ENCODE results near the gene MLLT1.
"Not testable (repeated sequence)": the region's sequence is repeated elsewhere in the genome, so short reads cannot be mapped to it uniquely, and the experiment has no call there.

Gene MLLT1, protein sequence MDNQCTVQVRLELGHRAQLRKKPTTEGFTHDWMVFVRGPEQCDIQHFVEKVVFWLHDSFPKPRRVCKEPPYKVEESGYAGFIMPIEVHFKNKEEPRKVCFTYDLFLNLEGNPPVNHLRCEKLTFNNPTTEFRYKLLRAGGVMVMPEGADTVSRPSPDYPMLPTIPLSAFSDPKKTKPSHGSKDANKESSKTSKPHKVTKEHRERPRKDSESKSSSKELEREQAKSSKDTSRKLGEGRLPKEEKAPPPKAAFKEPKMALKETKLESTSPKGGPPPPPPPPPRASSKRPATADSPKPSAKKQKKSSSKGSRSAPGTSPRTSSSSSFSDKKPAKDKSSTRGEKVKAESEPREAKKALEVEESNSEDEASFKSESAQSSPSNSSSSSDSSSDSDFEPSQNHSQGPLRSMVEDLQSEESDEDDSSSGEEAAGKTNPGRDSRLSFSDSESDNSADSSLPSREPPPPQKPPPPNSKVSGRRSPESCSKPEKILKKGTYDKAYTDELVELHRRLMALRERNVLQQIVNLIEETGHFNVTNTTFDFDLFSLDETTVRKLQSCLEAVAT

DNA sequence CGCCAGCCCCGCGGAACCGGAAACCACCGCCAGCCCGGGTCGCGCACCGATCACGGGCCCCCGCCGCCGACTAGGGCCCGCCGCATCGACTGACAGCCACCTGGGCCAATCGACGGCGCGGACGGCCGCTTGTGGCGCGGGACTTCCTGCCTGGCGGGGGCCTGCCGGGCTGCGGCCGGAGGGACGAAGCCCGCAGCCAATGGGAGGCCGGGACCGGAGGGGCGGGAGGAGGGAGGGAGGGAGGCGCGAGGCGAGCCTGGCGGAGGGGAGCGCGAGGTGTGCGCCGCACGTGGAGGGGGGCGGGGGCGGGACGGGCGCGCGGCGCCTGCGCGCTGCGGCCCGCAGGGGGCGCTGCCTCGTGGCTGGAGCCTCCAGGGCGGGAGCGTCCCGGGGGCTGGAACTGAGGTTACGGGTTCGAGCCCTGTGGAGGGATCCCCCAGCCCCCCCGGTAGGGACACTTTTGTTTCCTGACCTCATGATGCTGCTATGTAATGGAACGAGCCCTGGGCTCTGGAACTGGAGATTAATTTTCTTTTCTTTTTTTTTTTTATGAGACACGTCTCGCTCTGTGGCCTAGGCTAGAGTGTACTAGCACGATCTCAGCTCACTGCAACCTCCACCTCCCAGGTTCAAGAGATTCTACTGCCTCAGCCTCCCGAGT, at the start of gene MLLT1:
TSS of gene MLLT1 (minus strand) at position 45 of the 661 bp plus-strand sequence. CDS start 191 bp downstream, outside the sequence.
- peak; percentile 82 to 92 for DNase-seq

GRCh38 chr19:6326815-6327214, 47.0 kb upstream of the MLLT1 start:
- DNase-seq: no peak

GRCh38 chr19:6325614-6326013, 45.8 kb upstream of the MLLT1 start:
- DNase-seq: no peak

GRCh38 chr19:6324757-6325156, 45.0 kb upstream of the MLLT1 start:
- no peak for DNase-seq

DNA sequence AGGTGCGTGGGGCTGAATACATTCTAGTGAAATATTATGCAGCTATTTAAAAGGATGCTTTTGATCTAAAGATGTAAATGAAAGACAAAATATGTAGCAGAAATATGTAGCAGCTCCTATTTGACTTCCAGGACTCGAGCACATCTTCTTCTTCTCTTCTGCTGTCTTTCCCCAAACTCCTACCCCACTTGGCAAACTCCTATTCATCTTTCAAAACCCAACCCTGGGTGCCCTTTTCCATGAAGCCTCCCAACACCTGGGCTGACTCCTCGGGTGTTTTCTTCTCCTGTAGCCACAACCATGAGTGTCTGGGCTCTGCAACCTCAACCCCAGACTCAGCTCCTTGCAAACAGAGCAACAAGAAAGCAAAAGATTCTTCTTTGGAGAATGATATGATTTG, 42.5 kb upstream of the MLLT1 start:
- no peak for DNase-seq

DNA sequence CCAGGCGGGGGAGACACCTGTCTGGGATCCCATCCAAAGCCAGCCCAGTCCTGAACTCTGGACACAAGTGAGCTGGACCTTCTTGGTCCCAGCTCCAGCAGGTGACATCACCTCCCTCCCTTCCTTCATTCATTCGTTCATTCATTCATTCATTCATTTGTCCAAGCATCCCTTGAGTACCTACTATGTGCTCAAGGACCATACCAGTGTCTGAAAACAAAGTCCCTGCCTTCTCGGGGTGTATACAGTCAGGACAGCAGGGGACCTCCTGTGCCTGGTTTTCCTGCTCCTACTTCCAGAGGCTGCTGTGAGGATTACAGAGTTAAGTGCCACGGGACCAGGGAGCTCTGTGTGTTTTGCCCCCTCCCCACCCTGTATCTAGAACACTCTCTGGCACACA, 39.6 kb upstream of the MLLT1 start:
- DNase-seq: no peak

- no peak for DNase-seq
These were observed 39.0 kb upstream of the MLLT1 start for GRCh38 chr19:6318772-6319171.

GRCh38 chr19:6315646-6316045, 35.9 kb upstream of the MLLT1 start:
- not testable (repeated sequence) for DNase-seq

DNA sequence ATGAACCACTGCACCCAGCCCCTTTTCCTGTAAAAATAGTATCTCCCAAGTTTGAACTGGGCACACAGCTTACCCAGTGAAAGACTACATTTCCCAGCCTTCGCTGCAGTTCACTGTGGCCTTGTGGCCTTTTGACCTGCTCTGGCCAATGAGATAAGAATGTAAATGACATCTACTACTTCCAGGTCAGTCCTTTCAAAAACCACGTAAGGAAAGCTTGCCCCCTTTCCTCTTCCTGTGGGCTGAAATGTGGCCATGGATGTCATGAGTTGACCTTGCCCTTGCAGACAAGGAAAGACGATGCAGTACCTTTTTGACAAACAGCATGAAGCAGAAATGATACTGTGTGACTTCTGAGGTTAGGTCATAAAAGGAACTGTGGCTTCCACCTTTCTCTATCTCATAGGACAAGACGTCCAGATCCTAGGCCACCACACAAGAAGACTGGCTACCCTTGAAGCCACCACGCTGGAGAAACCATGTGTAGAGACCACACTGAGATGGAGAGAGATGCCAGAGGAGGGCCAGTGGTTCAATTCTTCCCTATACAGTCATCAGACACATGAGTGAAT, 33.7 kb upstream of the MLLT1 start:
- no peak for DNase-seq

DNA sequence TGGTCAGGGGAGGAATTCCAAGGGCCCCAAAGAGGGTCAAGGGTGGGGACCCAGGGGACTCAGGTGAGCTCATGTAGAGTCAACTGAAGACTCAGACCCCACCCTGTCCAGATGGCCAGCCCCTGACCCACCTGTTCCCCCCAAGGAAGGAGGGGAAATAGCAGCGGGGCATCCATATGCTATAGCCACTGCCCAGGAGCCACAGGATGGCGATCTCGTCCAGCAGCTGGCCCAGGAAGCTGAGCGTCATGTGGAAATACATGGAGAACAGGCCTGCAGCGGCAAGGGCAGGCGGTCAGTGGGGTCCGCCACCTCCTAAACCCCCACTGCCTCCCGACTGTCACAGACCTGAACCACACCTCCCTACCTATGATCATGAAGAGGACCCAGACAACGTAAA, 32.2 kb upstream of the MLLT1 start:
- DNase-seq: no peak

DNA sequence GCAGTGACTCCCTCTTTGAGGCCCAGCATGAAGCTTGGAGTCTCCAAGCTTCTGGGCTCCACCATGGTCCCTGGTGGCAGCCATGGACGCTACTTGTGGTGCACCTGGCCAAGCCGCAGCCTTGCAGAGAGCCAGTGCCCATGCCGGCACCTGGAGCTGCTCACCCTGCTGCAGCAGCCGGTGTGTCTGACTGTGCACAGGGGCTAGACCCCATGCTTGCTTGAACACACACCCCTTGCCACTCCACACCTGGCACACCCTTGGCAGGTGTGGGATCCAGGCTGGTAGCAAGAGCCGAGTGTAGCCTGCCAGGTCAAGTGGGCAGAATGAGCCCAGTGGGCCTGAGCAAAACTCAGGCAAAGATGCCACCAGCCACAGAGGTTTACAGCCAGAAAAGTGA, 18.6 kb upstream of the MLLT1 start:
- no peak for DNase-seq

DNA sequence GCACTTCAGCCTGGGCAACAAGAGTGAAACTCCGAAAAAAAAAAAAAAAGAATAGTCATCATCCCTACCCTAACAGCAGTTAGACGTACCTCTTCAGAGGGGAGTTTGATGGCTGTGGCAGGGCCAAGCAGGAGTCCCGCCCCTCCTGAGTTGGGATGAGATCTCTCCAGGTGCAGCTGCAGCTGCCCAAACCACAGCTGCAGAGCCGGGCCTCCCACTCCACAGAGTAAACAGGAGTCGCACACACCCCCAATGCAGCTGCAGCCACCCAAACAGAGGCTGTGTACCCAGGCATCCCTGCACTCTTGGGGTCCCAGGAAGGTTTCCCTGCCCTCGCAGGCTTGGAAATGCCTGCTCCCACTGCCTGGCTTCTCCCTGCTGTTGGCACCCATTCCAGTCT, 17.4 kb upstream of the MLLT1 start:
- peak; percentile 50 to 72 for DNase-seq

GRCh38 chr19:6292006-6292405, 12.2 kb upstream of the MLLT1 start:
- no peak for DNase-seq

- DNase-seq: no peak
These were observed 9.0 kb upstream of the MLLT1 start for GRCh38 chr19:6288737-6289136.

GRCh38 chr19:6287269-6287885, 7.6 kb upstream of the MLLT1 start:
- peak in 1 of 2 experiments; percentile 26 for DNase-seq

DNA sequence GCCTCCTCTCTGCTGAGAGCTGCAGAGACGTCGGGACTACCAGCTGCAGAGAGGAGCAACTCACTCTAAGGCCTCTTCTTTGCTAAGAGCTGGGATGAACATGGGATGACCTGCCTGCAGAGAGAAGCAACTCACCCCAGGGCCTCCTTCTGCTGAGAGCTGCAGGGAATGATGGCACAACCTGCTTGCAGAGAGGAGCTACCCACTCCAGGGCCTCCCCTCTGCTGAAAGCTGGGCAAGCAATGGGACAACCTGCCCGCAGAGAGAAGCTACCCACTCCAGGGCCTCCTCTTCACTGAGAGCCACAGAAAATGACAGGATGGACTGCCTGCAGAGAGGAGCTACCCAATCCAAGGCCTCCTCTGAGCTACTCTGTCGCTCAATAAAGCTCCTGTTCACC, 6.9 kb upstream of the MLLT1 start:
- no peak for DNase-seq

DNA sequence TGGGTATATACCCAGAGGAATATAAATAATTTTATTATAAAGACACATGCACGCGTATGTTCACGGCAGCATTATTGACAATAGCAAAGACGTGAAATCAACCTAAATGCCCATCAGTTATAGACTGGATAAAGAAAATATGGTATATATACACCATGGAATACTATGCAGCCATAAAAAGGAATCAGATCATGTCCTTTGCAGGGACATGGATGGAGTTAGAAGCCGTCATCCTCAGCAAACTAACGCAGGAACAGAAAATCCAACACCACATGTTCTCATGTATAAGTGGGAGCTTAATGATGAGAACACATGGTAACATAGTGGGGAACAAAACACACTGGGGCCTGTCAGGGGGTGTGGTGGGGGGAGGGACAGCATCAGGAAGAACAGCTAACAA, 2.6 kb upstream of the MLLT1 start:
- not testable (repeated sequence) for DNase-seq

DNA sequence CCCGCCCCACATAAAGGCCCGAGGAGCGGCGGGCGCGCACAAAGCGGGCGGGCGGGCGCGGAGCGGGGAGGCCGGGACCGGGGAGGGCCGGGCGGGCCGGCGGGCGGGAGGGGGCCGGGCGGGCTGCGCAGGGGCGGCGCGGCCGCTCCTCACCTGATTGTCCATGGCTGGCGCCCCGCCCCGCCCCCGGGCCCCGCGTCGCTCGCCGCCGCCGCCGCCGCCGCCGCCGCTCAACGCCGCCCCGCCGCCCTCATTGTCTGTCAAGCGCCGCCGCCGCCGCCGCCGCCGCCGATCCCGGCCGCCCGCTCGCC, 200 bp downstream of the MLLT1 start:
- DNase-seq: no peak

- DNase-seq: no peak
These were observed 795 bp downstream of the MLLT1 start for GRCh38 chr19:6278740-6279619.

- DNase-seq: no peak
These were observed 1.7 kb downstream of the MLLT1 start for GRCh38 chr19:6278051-6278450.

GRCh38 chr19:6276447-6276846, 3.3 kb downstream of the MLLT1 start:
- DNase-seq: no peak

GRCh38 chr19:6275170-6275744, 4.5 kb downstream of the MLLT1 start:
- no peak for DNase-seq

Measured in SHP77 (cell line).